HG02943 (cell line): ENCODE measurements around the gene MOCOS.

Experiments used
- ATAC-seq: cut with Tn5 transposase; IDR thresholded peaks from one replicate; pipeline ENCODE4 v1.9.1; 2021; ENCODE audit warnings: mild to moderate bottlenecking, low read depth, moderate library complexity; ENCODE audit not compliant: unreplicated experiment

MOCOS gene

GRCh38 chr18:36264283-36264682 lies 77.0 kb downstream of the MOCOS start:
- no peak for ATAC-seq

- no peak for ATAC-seq
These were observed 77.7 kb downstream of the MOCOS start for GRCh38 chr18:36265015-36265414.

GRCh38 chr18:36269157-36269556 lies 81.9 kb downstream of the MOCOS start:
- ATAC-seq: no peak

- ATAC-seq: no peak
These were observed 83.9 kb downstream of the MOCOS start for GRCh38 chr18:36271153-36271552.

GRCh38 chr18:36273347-36273746 lies 86.0 kb downstream of the MOCOS start:
- ATAC-seq: no peak

GRCh38 chr18:36274083-36274715 lies 86.9 kb downstream of the MOCOS start:
- ATAC-seq: no peak

GRCh38 chr18:36275561-36275960 lies 88.3 kb downstream of the MOCOS start:
- no peak for ATAC-seq

- no peak for ATAC-seq
These were observed 91.7 kb downstream of the MOCOS start for GRCh38 chr18:36279001-36279400.

GRCh38 chr18:36281936-36282335 lies 94.6 kb downstream of the MOCOS start:
- no peak for ATAC-seq

- ATAC-seq: no peak
These were observed 96.2 kb downstream of the MOCOS start for GRCh38 chr18:36283448-36283847.

GRCh38 chr18:36284268-36284667 lies 97.0 kb downstream of the MOCOS start:
- no peak for ATAC-seq

- ATAC-seq: no peak
These were observed 97.5 kb downstream of the MOCOS start for GRCh38 chr18:36284671-36285295.

- ATAC-seq: no peak
These were observed 100.4 kb downstream of the MOCOS start for GRCh38 chr18:36287653-36288052.

GRCh38 chr18:36288689-36289088 lies 101.4 kb downstream of the MOCOS start:
- ATAC-seq: no peak

- no peak for ATAC-seq
These were observed 106.7 kb downstream of the MOCOS start for GRCh38 chr18:36294031-36294430.

GRCh38 chr18:36295214-36295613 lies 107.9 kb downstream of the MOCOS start:
- no peak for ATAC-seq

GRCh38 chr18:36295880-36296301 lies 108.6 kb downstream of the MOCOS start:
- ATAC-seq: no peak

GRCh38 chr18:36296650-36297416 lies 109.5 kb downstream of the MOCOS start:
- peak; percentile 34 for ATAC-seq

GRCh38 chr18:36297417-36298125 lies 110.3 kb downstream of the MOCOS start, which contains the start of gene FHOD3:
FHOD3 (plus strand) TSS chr18:36297713; CDS start chr18:36297836, 123 bp downstream.
- peak; percentile 52 for ATAC-seq

- ATAC-seq: peak; percentile 27
These were observed 110.9 kb downstream of the MOCOS start for GRCh38 chr18:36298126-36298741.
